Measurements from ENCODE around the gene FSTL3.

FSTL3 gene

GRCh38 chr19:644363-644762 lies 31.8 kb upstream of the FSTL3 start:
- Histone ChIP-seq H3K4me3 (replicated peaks; ENCODE audit: low read depth, low read length) (no peak overlapping the region), H3K27me3 (replicated peaks; ENCODE audit: control insufficient read depth, insufficient read depth, low read length) (no peaks in the 10 kb centered on the region), H3K36me3 (ENCODE audit: control insufficient read depth, insufficient read depth, low read length) (peaks cover 16% of the 10 kb centered on the region)
- no peak for TF ChIP-seq CTCF (IDR thresholded peaks at IDR 0.05; ENCODE audit: insufficient read depth, low read length, poor library complexity, severe bottlenecking)
- no peak for DNase-seq (ENCODE audit: extremely low read depth, insufficient read length)

GRCh38 chr19:644789-645188 lies 31.4 kb upstream of the FSTL3 start:
- H3K36me3 ChIP-seq (ENCODE audit: control insufficient read depth, insufficient read depth, low read length): peaks cover 18% of the 10 kb centered on the region
- no peak overlapping the region for H3K4me3 ChIP-seq (replicated peaks; ENCODE audit: low read depth, low read length)
- no peaks in the 10 kb centered on the region for H3K27me3 ChIP-seq (replicated peaks; ENCODE audit: control insufficient read depth, insufficient read depth, low read length)
- no peak for DNase-seq (ENCODE audit: extremely low read depth, insufficient read length)
- no peak for TF ChIP-seq CTCF (IDR thresholded peaks at IDR 0.05; ENCODE audit: insufficient read depth, low read length, poor library complexity, severe bottlenecking)

GRCh38 chr19:645912-646778 lies 30.0 kb upstream of the FSTL3 start:
- no peak for TF ChIP-seq CTCF (IDR thresholded peaks at IDR 0.05; ENCODE audit: insufficient read depth, low read length, poor library complexity, severe bottlenecking)
- Histone ChIP-seq H3K27me3 (replicated peaks; ENCODE audit: control insufficient read depth, insufficient read depth, low read length) (no peaks in the 10 kb centered on the region), H3K36me3 (ENCODE audit: control insufficient read depth, insufficient read depth, low read length) (peaks cover 18% of the 10 kb centered on the region), H3K4me3 (replicated peaks; ENCODE audit: low read depth, low read length) (no peak overlapping the region)
- no peak for DNase-seq (ENCODE audit: extremely low read depth, insufficient read length)

- Histone ChIP-seq H3K27me3 (replicated peaks; ENCODE audit: control insufficient read depth, insufficient read depth, low read length) (no peaks in the 10 kb centered on the region), H3K36me3 (ENCODE audit: control insufficient read depth, insufficient read depth, low read length) (peaks cover 20% of the 10 kb centered on the region), H3K4me3 (replicated peaks; ENCODE audit: low read depth, low read length) (no peak overlapping the region)
- no peak for TF ChIP-seq CTCF (IDR thresholded peaks at IDR 0.05; ENCODE audit: insufficient read depth, low read length, poor library complexity, severe bottlenecking)
- DNase-seq (ENCODE audit: extremely low read depth, insufficient read length): no peak
These were observed 29.2 kb upstream of the FSTL3 start for GRCh38 chr19:646779-647565.

- DNase-seq (ENCODE audit: extremely low read depth, insufficient read length): peak; percentile 19
These were observed 28.5 kb upstream of the FSTL3 start for GRCh38 chr19:647566-648284.

More at GRCh38 chr19:647566-648284, 28.5 kb upstream of the FSTL3 start:
- TF ChIP-seq CTCF (IDR thresholded peaks at IDR 0.05; ENCODE audit: insufficient read depth, low read length, poor library complexity, severe bottlenecking): no peak
- peaks cover 25% of the 10 kb centered on the region for H3K36me3 ChIP-seq (ENCODE audit: control insufficient read depth, insufficient read depth, low read length)
- H3K4me3 ChIP-seq (replicated peaks; ENCODE audit: low read depth, low read length): no peak overlapping the region
- H3K27me3 ChIP-seq (replicated peaks; ENCODE audit: control insufficient read depth, insufficient read depth, low read length): no peaks in the 10 kb centered on the region

All from GM06990 (cell line).